GM21529 (cell line): Measurements from ENCODE around the gene AP2A2.

ENCODE experiments used
- ATAC-seq: cut with Tn5 transposase; IDR thresholded peaks from one replicate; pipeline ENCODE4 v1.9.1; 2021; ENCODE audit not compliant: unreplicated experiment

AP2A2 gene

GRCh38 chr11:925496-926301 is at the start of gene AP2A2:
AP2A2 (plus strand) TSS chr11:925870; CDS start chr11:926022, 152 bp downstream.
- ATAC-seq: peak; percentile 59

GRCh38 chr11:876545-876944 is 49.1 kb upstream of the AP2A2 start:
- no peak for ATAC-seq

DNA sequence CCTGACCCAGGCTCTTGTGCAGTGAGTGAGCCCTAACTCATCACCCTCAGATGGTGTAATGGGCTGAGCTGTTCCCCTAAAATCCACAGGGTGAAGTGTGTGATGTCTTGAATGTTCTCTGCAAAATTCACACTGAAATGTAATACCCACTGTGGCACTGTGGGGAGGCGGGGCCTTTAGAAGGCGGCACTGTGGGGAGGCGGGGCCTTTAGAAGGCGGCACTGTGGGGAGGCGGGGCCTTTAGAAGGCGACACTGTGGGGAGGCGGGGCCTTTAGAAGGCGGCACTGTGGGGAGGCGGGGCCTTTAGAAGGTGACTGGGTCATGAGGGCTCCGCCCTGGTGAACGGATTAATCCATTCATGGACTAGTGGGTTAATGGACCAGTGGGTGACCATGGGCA is 48.1 kb upstream of the AP2A2 start:
- ATAC-seq: no peak

GRCh38 chr11:880447-880846 is 45.2 kb upstream of the AP2A2 start:
- no peak for ATAC-seq

DNA sequence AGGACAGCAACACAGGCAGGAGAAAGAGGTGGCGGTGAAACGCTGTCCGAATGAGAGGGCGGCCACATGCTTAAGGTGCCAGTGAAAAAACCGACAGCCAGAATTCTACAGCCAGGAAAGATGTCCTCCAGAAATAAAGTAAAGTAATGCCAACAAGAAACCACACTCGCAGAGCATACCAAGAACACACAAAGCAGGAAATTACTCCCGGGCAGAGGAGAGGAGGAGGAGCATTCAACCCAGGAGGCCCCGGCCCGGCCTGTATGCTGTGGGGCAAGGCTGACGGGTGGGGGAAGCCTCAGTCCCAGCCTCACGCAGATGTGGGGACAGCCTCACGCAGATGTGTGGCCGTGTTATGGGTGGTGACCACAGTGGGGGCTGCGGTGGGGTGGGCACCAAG is 43.1 kb upstream of the AP2A2 start:
- ATAC-seq: no peak

DNA sequence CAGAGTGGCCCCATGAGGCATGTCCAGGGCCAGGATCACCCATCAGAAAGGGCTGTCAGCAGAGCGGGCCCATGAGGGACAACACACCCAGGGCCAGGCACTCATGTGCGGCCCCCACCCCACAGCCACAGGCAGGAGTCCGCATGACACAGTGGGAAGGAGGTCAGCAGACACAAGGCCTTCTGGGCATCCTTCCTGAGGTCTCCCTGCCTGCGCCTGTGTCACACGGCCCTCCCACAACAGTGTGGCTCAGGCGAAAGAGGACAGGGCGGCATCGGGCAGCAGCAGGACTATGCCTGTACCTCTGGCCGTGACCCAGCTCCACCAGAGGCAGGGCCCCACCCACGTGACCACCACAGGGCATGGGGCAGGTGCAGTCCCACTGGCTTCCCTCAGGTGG is 42.1 kb upstream of the AP2A2 start:
- no peak for ATAC-seq

- ATAC-seq: no peak
Measured at GRCh38 chr11:884578-885070, 41.0 kb upstream of the AP2A2 start.

DNA sequence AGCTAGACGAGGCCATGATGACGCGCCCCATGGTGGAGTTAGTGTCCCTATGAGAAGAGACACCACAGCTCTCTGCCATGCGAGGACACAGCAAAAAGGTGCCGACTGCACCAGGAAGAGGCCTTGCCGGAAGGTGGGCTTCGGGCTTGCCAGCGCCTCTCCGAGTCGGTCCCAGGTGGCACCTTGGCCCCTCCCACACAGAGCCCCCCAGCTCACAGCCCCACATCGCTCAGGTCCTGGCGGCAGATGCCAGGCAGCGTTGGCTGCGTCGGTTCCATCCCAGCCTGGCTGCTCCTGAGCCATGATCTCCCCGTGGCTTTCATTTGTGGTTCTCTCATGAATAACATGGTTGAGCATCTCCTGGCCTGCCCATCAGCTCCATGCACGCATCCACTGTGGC is 39.1 kb upstream of the AP2A2 start:
- ATAC-seq: no peak

GRCh38 chr11:887589-887988 is 38.1 kb upstream of the AP2A2 start:
- no peak for ATAC-seq

- ATAC-seq: no peak
Measured at GRCh38 chr11:888310-889212, 37.1 kb upstream of the AP2A2 start.

GRCh38 chr11:889257-889656 is 36.4 kb upstream of the AP2A2 start:
- ATAC-seq: no peak

GRCh38 chr11:889687-890475 is 35.8 kb upstream of the AP2A2 start:
- ATAC-seq: no peak

- no peak for ATAC-seq
Measured at GRCh38 chr11:890794-891540, 34.7 kb upstream of the AP2A2 start.

- no peak for ATAC-seq
Measured at GRCh38 chr11:893008-893654, 32.5 kb upstream of the AP2A2 start.

DNA sequence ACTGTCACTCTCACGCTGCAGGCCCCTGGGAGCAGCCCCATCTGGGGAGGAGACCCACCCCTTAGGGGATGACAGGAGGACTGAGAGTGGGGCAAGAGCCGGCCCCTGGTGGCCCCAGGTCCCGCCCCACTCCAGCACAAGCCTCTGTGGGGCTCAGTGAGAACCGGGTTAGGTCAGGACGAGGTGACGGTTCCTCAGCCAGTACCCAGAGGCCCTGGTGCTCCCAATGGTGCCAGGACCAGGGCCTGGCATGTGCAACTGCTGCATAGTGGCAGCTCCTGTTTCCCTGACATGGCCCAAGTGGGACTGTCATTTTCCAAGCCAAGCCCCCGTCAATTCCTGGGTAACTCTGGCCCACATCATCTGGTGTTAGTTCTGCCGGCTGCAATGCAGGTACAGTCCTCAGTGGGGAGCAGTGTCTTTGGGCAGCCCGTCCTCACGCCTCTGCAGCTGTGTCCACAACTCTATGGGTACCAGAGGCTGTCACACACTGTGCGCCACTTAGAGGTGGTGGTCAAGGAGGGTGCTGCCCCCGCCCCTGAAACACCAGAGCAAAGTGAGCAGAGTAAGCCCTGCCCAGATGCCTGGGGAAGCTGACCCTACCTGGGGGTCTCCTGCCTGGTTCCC is 31.0 kb upstream of the AP2A2 start:
- no peak for ATAC-seq

DNA sequence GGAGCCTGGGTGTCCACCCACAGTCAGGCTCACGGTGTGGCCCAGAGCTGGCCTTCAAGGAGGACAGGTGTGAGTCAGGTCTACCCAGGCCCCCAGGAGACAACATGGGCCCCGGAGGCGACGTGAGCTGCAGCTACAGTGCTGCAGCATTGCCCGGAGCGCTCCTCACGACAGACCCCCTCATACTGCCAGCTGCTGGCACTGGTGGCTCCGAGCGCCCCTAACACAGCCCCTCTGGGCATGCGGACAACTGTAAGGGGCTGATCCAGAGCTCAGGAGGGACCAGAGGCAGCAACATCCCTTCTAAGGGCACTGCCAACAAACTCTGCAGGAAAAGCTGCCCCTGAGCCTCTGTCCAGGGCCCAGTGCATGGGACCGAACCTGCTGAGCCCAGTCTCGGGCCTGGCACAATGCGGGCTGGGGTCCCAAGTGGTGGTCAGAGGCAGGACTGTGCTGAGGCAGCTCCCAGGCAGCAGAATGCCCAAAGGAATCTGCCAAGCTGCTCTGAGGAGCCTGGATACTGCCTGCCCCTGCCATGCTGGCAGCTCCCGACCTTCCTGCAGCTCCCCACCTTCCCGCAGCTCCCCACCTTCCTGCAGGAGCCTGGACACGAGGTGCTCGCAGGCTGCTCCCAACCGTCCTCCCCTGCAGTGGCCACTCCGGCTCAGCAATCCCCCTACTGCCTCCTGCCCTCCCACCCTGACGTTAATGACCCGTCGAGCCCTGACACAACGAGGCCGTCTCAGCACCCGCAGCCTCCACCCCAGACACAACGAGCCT is 30.1 kb upstream of the AP2A2 start:
- no peak for ATAC-seq

- ATAC-seq: no peak
Measured at GRCh38 chr11:897253-898142, 28.2 kb upstream of the AP2A2 start.

- no peak for ATAC-seq
Measured at GRCh38 chr11:898143-898511, 27.5 kb upstream of the AP2A2 start.
